ENCODE data around the gene MEGF11. TPM values are rescaled to one million over a fixed set of nuclear protein-coding genes. Genes with fewer than 3 reads are reported as not detected.

The MEGF11 gene
- total RNA-seq, 3 donors from 2014 or later (not counting 1 experiment from before 2014, with no cell fraction given), result not detected

DNA sequence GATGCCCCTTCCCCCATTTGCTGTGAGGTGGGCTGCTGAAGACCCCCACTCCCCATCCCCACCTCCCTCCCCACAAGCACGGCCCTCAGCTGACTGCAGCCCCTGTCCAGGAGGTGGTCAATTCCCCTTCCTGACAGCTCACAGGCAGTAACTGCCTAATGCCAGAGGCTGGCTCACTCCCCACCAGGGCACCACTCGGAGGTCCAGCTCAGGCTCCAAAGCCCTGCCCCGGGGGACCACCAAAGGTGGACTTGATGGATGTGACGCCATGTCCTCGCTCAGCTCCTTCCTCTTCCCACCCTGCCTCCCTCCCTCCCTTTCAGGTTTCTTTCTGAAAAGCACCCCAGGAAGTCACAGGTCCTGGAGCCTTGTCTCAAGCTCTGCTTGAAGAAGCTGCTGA, 82.8 kb downstream of the MEGF11 start:
- H3K4me1 Mint-ChIP-seq, result no peaks in the 10 kb centered on the region
- Histone ChIP-seq H3K27ac (ENCODE audit: low read length) (no peak overlapping the region), H3K4me1 (ENCODE audit: control insufficient read depth, insufficient read depth, low read length) (no peaks in the 10 kb centered on the region), H3K27me3 (ENCODE audit: control insufficient read depth, insufficient read depth, low read length) (no peaks in the 10 kb centered on the region), H3K36me3 (ENCODE audit: control insufficient read depth, insufficient read depth, low read length) (no peaks in the 10 kb centered on the region), H3K9me3 (ENCODE audit: control insufficient read depth, insufficient read depth, low read length) (no peaks in the 10 kb centered on the region), H3K4me3 (ENCODE audit: low read length) (no peak overlapping the region)
- H3K36me3 Mint-ChIP-seq, result no peaks in the 10 kb centered on the region
- no peak overlapping the region for H3K4me3 Mint-ChIP-seq
- TF ChIP-seq CTCF (IDR thresholded peaks at IDR 0.05), result no peak
- intact Hi-C loops (cut with micrococcal nuclease), result no loop called here
- H3K9me3 Mint-ChIP-seq, result no peaks in the 10 kb centered on the region
- 83% methylated on average over 5 of the region's 5 CpGs for WGBS (ENCODE audit: insufficient coverage)
- no peak for DNase-seq
- H3K27ac Mint-ChIP-seq, result no peak overlapping the region
- H3K27me3 Mint-ChIP-seq (ENCODE audit: low read depth in 2 of 2), result peaks cover 25 to 29% of the 10 kb centered on the region in 2 donors
- ATAC-seq, result no peak

DNA sequence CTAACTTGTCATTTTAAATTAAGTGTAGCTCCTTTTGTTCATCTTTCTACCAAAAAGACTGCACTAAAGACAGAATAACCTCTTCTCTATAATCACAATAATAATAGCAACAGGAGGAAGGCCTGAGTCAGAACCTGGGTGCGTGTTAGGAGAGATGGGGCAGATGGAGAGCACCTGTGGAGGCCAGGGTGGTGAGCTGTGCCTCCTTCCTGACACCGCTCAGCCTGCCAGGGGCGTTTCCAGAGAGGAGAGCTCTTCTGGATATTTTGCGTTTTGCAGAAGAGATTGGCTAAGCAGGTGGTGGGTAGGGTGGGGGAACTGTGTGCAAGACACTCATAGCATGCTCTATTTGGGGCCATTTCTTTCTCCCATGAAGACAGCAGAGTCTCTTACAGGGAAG, 83.5 kb downstream of the MEGF11 start:
- Mint-ChIP-seq H3K9me3 (no peaks in the 10 kb centered on the region), H3K4me1 (no peaks in the 10 kb centered on the region), H3K4me3 (no peak overlapping the region), H3K27ac (no peak overlapping the region), H3K27me3 (ENCODE audit: low read depth in 2 of 2) (peaks cover 22% of the 10 kb centered on the region in 2 donors), H3K36me3 (no peaks in the 10 kb centered on the region)
- H3K27ac ChIP-seq (ENCODE audit: low read length), result no peak overlapping the region
- no peaks in the 10 kb centered on the region for H3K4me1 ChIP-seq (ENCODE audit: control insufficient read depth, insufficient read depth, low read length)
- ATAC-seq (no peak), DNase-seq (no peak)
- H3K4me3 ChIP-seq (ENCODE audit: low read length), result no peak overlapping the region
- H3K27me3 ChIP-seq (ENCODE audit: control insufficient read depth, insufficient read depth, low read length), result no peaks in the 10 kb centered on the region
- intact Hi-C loops (cut with micrococcal nuclease), result no loop called here
- H3K36me3 ChIP-seq (ENCODE audit: control insufficient read depth, insufficient read depth, low read length), result no peaks in the 10 kb centered on the region
- WGBS (ENCODE audit: insufficient coverage), result 94% methylated on average over 4 of the region's 4 CpGs
- H3K9me3 ChIP-seq (ENCODE audit: control insufficient read depth, insufficient read depth, low read length), result no peaks in the 10 kb centered on the region
- TF ChIP-seq CTCF (IDR thresholded peaks at IDR 0.05), result no peak

DNA sequence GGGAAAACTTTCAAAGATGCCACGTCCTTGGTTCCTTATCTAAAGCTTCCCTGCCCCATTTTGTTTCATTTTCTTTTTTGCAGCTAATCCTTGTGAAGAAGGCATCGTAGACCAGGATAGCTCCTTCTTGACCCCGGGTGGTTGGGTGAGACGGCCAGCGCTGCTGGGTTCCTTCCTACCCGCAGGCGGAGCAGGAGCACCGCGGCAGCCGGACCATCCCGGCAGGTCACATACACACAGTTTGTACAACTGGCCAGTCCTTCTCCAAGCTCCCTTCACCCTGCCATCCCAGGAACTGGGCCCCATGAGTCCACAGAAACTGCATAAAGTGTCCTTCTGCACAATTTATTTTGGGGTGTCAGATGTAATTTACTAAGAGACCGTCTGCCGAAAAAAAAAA, 83.9 kb downstream of the MEGF11 start:
- H3K27ac Mint-ChIP-seq, result no peak overlapping the region

More for the DNA sequence above, 83.9 kb downstream of the MEGF11 start:
- ATAC-seq (no peak), DNase-seq (no peak)
- Histone ChIP-seq H3K27me3 (ENCODE audit: control insufficient read depth, insufficient read depth, low read length) (no peaks in the 10 kb centered on the region), H3K36me3 (ENCODE audit: control insufficient read depth, insufficient read depth, low read length) (no peaks in the 10 kb centered on the region), H3K4me3 (ENCODE audit: low read length) (no peak overlapping the region), H3K9me3 (ENCODE audit: control insufficient read depth, insufficient read depth, low read length) (no peaks in the 10 kb centered on the region), H3K27ac (ENCODE audit: low read length) (no peak overlapping the region), H3K4me1 (ENCODE audit: control insufficient read depth, insufficient read depth, low read length) (no peaks in the 10 kb centered on the region)
- intact Hi-C loops (cut with micrococcal nuclease), result no loop called here
- WGBS (ENCODE audit: insufficient coverage), result 91% methylated on average over 11 of the region's 13 CpGs
- no peak for TF ChIP-seq CTCF (IDR thresholded peaks at IDR 0.05)
- Mint-ChIP-seq H3K27me3 (ENCODE audit: low read depth in 2 of 2) (peaks cover 18 to 21% of the 10 kb centered on the region in 2 donors), H3K4me3 (no peak overlapping the region), H3K4me1 (no peaks in the 10 kb centered on the region), H3K36me3 (no peaks in the 10 kb centered on the region), H3K9me3 (no peaks in the 10 kb centered on the region)
